BE2C (cell line): ENCODE measurements around the gene GPR39.

Source experiments
- DNase-seq: peaks from one replicate; pipeline ENCODE4 v3.0.0-alpha.2; 2020
- H3K27me3 ChIP-seq: fragments of 250-450 bp; sonication (Bioruptor Pico); 2 replicates; pipeline ENCODE4 v1.5.1; 2020; ENCODE audit warnings: mild to moderate bottlenecking
- H3K36me3 ChIP-seq: fragments of 250-450 bp; sonication (Bioruptor Pico); 2 replicates; pipeline ENCODE4 v1.5.1; 2020; ENCODE audit warnings: mild to moderate bottlenecking
- H3K4me1 ChIP-seq: fragments of 250-450 bp; sonication (Bioruptor Pico); 2 replicates; pipeline ENCODE4 v1.5.1; 2020
- H3K4me3 ChIP-seq: 2 replicates; pipeline ENCODE4 v1.5.1; 2011; ENCODE audit warnings: low read depth, low read length
- H3K9me3 ChIP-seq: fragments of 250-450 bp; sonication (Bioruptor Pico); 2 replicates; pipeline ENCODE4 v1.5.1; 2020
- TF ChIP-seq, protein P1 (sequence below): IDR thresholded peaks from 2 replicates; pipeline ENCODE4 v1.5.1; 2012; ENCODE audit warnings: mild to moderate bottlenecking, low read depth, low read length

Gene GPR39

DNA sequence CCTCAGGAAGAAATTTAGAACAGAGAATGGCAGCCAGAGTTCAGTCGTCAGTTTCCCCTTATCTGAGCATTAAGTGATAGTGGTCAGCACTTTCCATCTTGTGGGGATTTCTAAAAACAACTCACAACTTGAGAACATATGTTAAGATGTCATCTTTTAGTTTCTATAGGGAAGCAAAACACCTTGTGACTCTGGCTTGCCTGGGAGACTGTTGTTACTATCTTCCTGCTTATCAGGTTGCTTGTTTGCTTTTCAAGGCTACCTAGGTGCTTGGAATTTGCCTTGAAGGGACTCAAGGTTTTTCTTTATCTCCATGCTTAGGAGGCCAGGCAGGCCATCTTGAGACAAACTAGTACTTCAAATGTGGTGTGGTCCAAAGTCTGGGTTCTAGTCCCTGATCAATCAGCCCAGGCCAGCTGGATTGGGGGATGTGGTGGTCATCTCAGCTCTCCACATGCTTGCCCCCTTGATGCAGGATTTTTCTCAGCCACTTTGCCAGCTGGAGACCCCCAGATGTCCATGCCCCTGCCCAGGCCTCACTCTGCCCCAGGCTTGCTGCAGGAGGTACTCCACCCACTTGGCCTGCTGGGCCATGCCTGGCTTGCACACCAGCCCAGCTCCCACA, 127.5 kb downstream of the GPR39 start:
- Histone ChIP-seq H3K9me3 (no peaks in the 10 kb centered on the region), H3K27me3 (no peaks in the 10 kb centered on the region), H3K4me1 (no peaks in the 10 kb centered on the region), H3K4me3 (no peak overlapping the region), H3K36me3 (no peaks in the 10 kb centered on the region)
- TF ChIP-seq, protein P1, sequence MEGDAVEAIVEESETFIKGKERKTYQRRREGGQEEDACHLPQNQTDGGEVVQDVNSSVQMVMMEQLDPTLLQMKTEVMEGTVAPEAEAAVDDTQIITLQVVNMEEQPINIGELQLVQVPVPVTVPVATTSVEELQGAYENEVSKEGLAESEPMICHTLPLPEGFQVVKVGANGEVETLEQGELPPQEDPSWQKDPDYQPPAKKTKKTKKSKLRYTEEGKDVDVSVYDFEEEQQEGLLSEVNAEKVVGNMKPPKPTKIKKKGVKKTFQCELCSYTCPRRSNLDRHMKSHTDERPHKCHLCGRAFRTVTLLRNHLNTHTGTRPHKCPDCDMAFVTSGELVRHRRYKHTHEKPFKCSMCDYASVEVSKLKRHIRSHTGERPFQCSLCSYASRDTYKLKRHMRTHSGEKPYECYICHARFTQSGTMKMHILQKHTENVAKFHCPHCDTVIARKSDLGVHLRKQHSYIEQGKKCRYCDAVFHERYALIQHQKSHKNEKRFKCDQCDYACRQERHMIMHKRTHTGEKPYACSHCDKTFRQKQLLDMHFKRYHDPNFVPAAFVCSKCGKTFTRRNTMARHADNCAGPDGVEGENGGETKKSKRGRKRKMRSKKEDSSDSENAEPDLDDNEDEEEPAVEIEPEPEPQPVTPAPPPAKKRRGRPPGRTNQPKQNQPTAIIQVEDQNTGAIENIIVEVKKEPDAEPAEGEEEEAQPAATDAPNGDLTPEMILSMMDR = no peak
- no peak for DNase-seq

DNA sequence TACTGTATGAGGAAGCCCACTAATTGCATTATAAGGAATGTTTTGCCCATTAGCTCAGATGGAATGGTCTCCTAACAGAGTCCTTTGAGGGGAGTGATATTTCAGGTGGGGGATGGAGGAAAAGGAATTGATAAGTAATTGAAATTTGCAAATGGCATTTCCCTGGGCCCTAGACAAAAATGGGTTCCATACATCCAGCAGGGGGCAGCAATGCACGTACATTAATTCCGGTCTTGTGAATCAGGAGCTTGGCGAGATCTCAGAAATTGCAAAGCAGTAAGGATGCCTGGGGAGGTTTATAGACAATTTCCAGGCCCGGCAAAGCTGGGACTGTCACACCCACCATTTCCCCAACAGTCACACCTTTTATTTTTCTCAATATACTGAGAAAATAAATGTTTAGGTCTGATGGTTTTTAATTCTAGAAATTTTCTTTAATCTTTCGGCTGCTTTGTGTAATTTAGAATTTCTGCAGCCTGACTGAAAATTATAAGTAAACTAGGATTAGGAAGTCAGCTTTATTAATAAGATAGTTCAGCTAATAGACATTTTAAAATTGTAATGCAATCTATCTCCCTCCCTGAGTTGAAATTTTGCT, 130.6 kb downstream of the GPR39 start:
- peak; percentile 55 for DNase-seq
- no peaks in the 10 kb centered on the region for H3K4me1 ChIP-seq
- H3K4me3 ChIP-seq = no peak overlapping the region
- TF ChIP-seq, protein P1 = peak; percentile 56
- no peaks in the 10 kb centered on the region for H3K36me3 ChIP-seq
- no peaks in the 10 kb centered on the region for H3K9me3 ChIP-seq
- no peaks in the 10 kb centered on the region for H3K27me3 ChIP-seq

DNA sequence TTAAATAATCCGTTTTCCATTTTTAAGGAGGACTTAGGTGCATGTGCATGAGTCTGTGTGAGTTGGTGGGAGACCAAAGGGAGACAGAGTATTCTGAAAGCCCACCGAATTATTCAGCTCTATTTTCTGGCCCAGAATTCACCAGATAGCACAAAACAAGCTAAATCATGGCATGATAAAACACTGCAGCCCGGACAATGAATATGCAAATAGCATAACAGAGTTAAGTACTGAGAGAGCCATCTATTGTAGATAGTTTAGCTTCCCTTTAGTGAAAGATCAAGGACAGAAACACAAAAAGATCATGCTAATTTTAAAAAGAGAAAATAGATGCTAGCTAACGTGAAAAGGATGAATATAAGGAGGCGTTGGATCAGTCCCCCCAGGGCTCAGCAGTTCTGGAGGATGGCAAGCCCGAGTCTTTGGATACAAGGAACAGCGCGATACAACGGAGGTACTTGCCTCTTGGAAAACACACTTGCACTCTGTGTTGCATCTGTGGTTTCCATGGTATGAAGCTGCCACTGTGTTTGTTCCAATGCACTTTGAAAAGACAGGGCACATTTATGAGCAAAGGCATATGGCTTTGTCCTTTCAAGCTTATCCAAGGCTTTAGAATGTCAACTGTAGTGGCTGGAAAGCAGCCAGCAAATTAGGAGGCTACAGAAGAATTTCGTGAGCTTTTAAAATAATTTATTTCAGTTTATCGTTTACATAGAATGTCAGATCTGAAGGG, 133.5 kb downstream of the GPR39 start:
- Histone ChIP-seq H3K4me1 (no peaks in the 10 kb centered on the region), H3K36me3 (no peaks in the 10 kb centered on the region), H3K9me3 (no peaks in the 10 kb centered on the region), H3K4me3 (no peak overlapping the region), H3K27me3 (no peaks in the 10 kb centered on the region)
- no peak for DNase-seq
- TF ChIP-seq, protein P1 = no peak

DNA sequence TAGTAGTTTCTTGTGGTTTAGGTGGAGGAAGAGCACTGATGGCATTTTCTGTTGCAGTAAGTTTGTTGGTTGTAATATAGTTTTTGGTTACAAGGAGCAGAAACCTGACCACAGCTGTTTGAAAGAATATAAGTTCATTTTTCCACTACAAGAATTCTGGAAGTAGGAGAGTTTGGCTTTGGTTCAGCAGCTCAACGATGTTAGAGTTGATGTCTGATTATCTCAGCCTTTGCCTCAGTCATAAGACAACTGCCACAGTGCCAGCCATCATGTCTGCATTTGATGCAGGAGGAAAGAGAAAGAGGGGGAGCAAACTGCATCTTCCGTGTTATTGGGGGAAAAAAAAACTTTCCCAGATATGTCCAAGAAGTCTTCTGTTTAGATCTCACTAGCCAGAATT, 134.3 kb downstream of the GPR39 start:
- no peak for DNase-seq
- Histone ChIP-seq H3K36me3 (no peaks in the 10 kb centered on the region), H3K9me3 (no peaks in the 10 kb centered on the region), H3K4me1 (no peaks in the 10 kb centered on the region), H3K4me3 (no peak overlapping the region), H3K27me3 (no peaks in the 10 kb centered on the region)
- TF ChIP-seq, protein P1 = no peak

DNA sequence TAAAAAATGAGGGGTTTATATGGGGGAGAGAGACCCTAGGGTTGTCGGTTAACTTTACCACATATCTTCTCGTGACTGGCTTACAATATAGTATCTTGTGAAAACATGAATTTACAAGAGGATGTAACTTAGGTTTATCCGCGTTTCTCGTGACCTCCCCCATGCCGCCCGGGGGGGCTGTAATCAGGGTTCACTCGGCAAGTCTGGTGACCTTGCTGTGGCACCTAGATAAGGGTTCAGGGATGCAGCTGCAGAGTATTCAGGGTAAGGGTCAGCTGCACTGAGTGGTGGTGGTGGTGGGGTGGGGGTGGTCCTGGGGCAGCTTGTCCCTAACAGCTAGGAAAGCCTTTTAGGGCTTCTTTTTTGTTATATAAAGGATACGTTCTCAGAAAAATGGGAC, 141.1 kb downstream of the GPR39 start:
- Histone ChIP-seq H3K27me3 (no peaks in the 10 kb centered on the region), H3K9me3 (no peaks in the 10 kb centered on the region), H3K36me3 (no peaks in the 10 kb centered on the region), H3K4me1 (no peaks in the 10 kb centered on the region), H3K4me3 (no peak overlapping the region)
- DNase-seq = no peak
- TF ChIP-seq, protein P1 = no peak

DNA sequence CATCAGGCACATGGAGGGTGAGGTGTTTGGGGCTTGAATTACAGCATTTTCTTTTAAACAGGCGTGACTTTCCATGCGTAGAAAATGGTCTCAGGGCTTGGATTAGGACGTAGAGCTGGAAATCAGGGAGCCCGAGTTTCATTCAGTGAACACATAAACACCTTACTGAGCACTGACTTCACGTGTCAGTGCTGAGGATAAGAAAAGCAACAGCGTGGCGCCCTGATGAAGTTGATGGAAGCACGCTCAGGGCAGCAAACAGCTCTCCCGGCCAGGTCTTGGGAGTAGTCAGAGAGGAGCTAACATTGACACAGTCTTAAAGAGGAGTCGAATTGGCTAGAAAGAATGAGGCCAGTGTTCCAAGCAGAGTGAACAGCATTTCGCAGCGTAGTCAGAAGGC, 142.7 kb downstream of the GPR39 start:
- DNase-seq = no peak
- no peaks in the 10 kb centered on the region for H3K9me3 ChIP-seq
- no peak overlapping the region for H3K4me3 ChIP-seq
- no peaks in the 10 kb centered on the region for H3K27me3 ChIP-seq
- TF ChIP-seq, protein P1 = no peak
- H3K4me1 ChIP-seq = no peaks in the 10 kb centered on the region
- H3K36me3 ChIP-seq = no peaks in the 10 kb centered on the region
